ENCODE measurements around the gene HOXD10.

DNA sequence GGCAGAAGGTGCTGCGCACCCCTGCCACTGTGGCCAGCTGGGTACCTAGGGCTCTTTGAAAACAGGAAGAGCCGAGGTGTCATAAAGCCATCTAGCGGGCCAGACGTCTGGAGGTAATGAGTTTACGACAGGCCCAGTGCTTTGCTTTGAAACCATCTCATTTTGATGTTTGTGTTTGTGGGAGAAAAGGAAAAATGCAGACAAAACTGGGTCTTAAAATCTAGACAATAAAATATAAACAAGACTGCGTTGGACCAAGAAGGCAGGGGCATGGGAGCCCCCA is 9.1 kb downstream of the HOXD10 start:
- TF ChIP-seq, protein P1, sequence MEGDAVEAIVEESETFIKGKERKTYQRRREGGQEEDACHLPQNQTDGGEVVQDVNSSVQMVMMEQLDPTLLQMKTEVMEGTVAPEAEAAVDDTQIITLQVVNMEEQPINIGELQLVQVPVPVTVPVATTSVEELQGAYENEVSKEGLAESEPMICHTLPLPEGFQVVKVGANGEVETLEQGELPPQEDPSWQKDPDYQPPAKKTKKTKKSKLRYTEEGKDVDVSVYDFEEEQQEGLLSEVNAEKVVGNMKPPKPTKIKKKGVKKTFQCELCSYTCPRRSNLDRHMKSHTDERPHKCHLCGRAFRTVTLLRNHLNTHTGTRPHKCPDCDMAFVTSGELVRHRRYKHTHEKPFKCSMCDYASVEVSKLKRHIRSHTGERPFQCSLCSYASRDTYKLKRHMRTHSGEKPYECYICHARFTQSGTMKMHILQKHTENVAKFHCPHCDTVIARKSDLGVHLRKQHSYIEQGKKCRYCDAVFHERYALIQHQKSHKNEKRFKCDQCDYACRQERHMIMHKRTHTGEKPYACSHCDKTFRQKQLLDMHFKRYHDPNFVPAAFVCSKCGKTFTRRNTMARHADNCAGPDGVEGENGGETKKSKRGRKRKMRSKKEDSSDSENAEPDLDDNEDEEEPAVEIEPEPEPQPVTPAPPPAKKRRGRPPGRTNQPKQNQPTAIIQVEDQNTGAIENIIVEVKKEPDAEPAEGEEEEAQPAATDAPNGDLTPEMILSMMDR (IDR thresholded peaks at IDR 0.05; ENCODE audit: insufficient read depth, low read length), result no peak
- TF ChIP-seq, protein P2, sequence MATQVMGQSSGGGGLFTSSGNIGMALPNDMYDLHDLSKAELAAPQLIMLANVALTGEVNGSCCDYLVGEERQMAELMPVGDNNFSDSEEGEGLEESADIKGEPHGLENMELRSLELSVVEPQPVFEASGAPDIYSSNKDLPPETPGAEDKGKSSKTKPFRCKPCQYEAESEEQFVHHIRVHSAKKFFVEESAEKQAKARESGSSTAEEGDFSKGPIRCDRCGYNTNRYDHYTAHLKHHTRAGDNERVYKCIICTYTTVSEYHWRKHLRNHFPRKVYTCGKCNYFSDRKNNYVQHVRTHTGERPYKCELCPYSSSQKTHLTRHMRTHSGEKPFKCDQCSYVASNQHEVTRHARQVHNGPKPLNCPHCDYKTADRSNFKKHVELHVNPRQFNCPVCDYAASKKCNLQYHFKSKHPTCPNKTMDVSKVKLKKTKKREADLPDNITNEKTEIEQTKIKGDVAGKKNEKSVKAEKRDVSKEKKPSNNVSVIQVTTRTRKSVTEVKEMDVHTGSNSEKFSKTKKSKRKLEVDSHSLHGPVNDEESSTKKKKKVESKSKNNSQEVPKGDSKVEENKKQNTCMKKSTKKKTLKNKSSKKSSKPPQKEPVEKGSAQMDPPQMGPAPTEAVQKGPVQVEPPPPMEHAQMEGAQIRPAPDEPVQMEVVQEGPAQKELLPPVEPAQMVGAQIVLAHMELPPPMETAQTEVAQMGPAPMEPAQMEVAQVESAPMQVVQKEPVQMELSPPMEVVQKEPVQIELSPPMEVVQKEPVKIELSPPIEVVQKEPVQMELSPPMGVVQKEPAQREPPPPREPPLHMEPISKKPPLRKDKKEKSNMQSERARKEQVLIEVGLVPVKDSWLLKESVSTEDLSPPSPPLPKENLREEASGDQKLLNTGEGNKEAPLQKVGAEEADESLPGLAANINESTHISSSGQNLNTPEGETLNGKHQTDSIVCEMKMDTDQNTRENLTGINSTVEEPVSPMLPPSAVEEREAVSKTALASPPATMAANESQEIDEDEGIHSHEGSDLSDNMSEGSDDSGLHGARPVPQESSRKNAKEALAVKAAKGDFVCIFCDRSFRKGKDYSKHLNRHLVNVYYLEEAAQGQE (IDR thresholded peaks at IDR 0.05; ENCODE audit: insufficient replicate concordance, low read depth), result no peak

Data from HL-60 (cell line).